ENCODE data around the gene ZNF143. TPM values are rescaled to one million over a fixed set of nuclear protein-coding genes. Genes with fewer than 3 reads are reported as not detected.
"Not testable (repeated sequence)": the region's sequence is repeated elsewhere in the genome, so short reads cannot be mapped to it uniquely, and the experiment has no call there.

The ZNF143 gene
- total RNA-seq, 6 experiments from 2014 or later, result 17.5 to 23.0 (median 20.7) TPM

- DNase-seq, result no peak
- Mint-ChIP-seq H3K36me3 (ENCODE audit: low read depth) (no peaks in the 10 kb centered on the region), H3K27ac (no peak overlapping the region; the same call in 1 of the 2 replicates), H3K4me3 (no peak overlapping the region), H3K9me3 (no peaks in the 10 kb centered on the region), H3K4me1 (ENCODE audit: low read depth) (peaks cover 31% of the 10 kb centered on the region), H3K27me3 (ENCODE audit: insufficient read depth) (no peaks in the 10 kb centered on the region; the same call in 1 of the 2 replicates)
- no peak for TF ChIP-seq CTCF (IDR thresholded peaks at IDR 0.05)
Measured at GRCh38 chr11:9533736-9534473, 73.1 kb downstream of the ZNF143 start.

GRCh38 chr11:9535189-9535781 is 74.5 kb downstream of the ZNF143 start:
- H3K27me3 Mint-ChIP-seq (ENCODE audit: insufficient read depth), result no peaks in the 10 kb centered on the region; the same call in 1 of the 2 replicates
- peak; percentile 78 for DNase-seq
- peak overlapping the region; percentile 60 for H3K27ac Mint-ChIP-seq
- H3K4me3 Mint-ChIP-seq, result no peak overlapping the region
- peak; percentile 92 for TF ChIP-seq CTCF (IDR thresholded peaks at IDR 0.05)
- no peaks in the 10 kb centered on the region for H3K9me3 Mint-ChIP-seq
- H3K4me1 Mint-ChIP-seq (ENCODE audit: low read depth), result peaks cover 26% of the 10 kb centered on the region
- H3K36me3 Mint-ChIP-seq (ENCODE audit: low read depth), result no peaks in the 10 kb centered on the region

- DNase-seq, result no peak
- H3K27me3 Mint-ChIP-seq (ENCODE audit: insufficient read depth), result no peaks in the 10 kb centered on the region
- no peak overlapping the region for H3K27ac Mint-ChIP-seq
- H3K9me3 Mint-ChIP-seq, result no peaks in the 10 kb centered on the region
- H3K4me3 Mint-ChIP-seq, result no peak overlapping the region
- no peak for TF ChIP-seq CTCF (IDR thresholded peaks at IDR 0.05)
- H3K4me1 Mint-ChIP-seq (ENCODE audit: low read depth), result peaks cover 20% of the 10 kb centered on the region
- no peaks in the 10 kb centered on the region for H3K36me3 Mint-ChIP-seq (ENCODE audit: low read depth)
Measured at GRCh38 chr11:9538548-9538947, 77.7 kb downstream of the ZNF143 start.

DNA sequence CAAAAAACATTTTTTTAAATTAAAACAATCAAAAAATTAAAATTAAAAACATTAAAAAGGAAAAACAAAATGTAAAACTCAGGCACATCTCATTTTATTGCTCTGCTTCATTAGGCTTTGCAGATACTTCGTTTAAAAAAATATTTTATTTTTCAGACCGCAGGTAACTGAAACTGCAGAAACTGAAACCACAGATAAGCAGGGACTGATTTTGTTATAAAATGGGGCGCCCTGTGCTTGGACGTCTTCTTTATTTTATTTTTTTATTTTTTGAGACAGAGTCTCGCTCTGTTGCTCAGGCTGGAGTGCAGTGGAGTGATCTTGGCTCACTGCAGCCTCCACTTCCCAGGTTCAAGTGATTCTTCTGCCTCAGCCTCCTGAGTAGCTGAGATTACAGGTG is 88.4 kb downstream of the ZNF143 start:
- not testable (repeated sequence) for H3K4me3 Mint-ChIP-seq; H3K4me1 Mint-ChIP-seq (ENCODE audit: low read depth); H3K9me3 Mint-ChIP-seq; DNase-seq; H3K27ac Mint-ChIP-seq; H3K36me3 Mint-ChIP-seq (ENCODE audit: low read depth); H3K27me3 Mint-ChIP-seq (ENCODE audit: insufficient read depth)

DNA sequence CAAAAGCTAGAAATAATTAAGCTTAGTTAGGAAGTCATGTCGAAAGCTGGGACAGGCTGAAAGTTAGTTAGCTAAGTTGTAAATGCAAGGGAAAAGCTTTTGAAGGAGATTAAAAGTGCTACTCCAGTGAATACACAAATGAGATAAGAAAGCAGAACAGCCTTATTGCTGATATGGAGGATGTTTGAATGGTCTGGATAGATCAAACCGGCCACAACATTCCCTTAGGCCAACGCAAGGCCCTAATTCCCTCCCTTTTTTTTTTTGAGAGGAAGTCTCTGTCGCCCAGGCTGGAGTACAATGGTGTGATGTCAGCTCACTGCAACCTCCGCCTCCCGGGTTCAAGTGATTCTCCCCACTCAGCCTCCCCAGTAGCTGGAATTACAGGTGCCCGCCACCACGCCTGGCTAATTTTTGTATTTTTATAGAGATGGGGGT is 89.4 kb downstream of the ZNF143 start:
- Mint-ChIP-seq H3K27ac (no peak overlapping the region), H3K36me3 (ENCODE audit: low read depth) (no peaks in the 10 kb centered on the region; the same call in 1 of the 2 replicates), H3K9me3 (no peaks in the 10 kb centered on the region), H3K27me3 (ENCODE audit: insufficient read depth) (no peaks in the 10 kb centered on the region; the same call in 1 of the 2 replicates), H3K4me1 (ENCODE audit: low read depth) (no peaks in the 10 kb centered on the region), H3K4me3 (no peak overlapping the region)
- no peak for TF ChIP-seq CTCF (IDR thresholded peaks at IDR 0.05)
- no peak for DNase-seq
